ENCODE data around the gene ODF2.

ODF2 gene

GRCh38 chr9:128540634-128541360 is 85.0 kb downstream of the ODF2 start:
- in situ Hi-C loops (cut with MboI; ENCODE audit: low pct_unique_long_range_greater_than_20kb, low sequenced_read_pairs, unreplicated experiment), result no loop called here
- no peak for DNase-seq (ENCODE audit: low spot score)
- TF ChIP-seq CTCF (IDR thresholded peaks at IDR 0.05; ENCODE audit: extremely low read depth, insufficient read depth, missing control alignments), result no peak

- no peak for TF ChIP-seq CTCF (IDR thresholded peaks at IDR 0.05; ENCODE audit: extremely low read depth, insufficient read depth, missing control alignments)
- in situ Hi-C loops (cut with MboI; ENCODE audit: low pct_unique_long_range_greater_than_20kb, low sequenced_read_pairs, unreplicated experiment), result no loop called here
- DNase-seq (ENCODE audit: low spot score), result no peak
These were observed 90.7 kb downstream of the ODF2 start for GRCh38 chr9:128546504-128546903.

GRCh38 chr9:128548876-128549275 is 93.1 kb downstream of the ODF2 start:
- in situ Hi-C loops (cut with MboI; ENCODE audit: low pct_unique_long_range_greater_than_20kb, low sequenced_read_pairs, unreplicated experiment), result no loop called here
- TF ChIP-seq CTCF (IDR thresholded peaks at IDR 0.05; ENCODE audit: extremely low read depth, insufficient read depth, missing control alignments), result no peak
- no peak for DNase-seq (ENCODE audit: low spot score)

- no peak for DNase-seq (ENCODE audit: low spot score)
- in situ Hi-C loops (cut with MboI; ENCODE audit: low pct_unique_long_range_greater_than_20kb, low sequenced_read_pairs, unreplicated experiment), result no loop called here
- no peak for TF ChIP-seq CTCF (IDR thresholded peaks at IDR 0.05; ENCODE audit: extremely low read depth, insufficient read depth, missing control alignments)
These were observed 94.4 kb downstream of the ODF2 start for GRCh38 chr9:128550226-128550625.
